Measurements from ENCODE around the gene MEGF11. TPM values are rescaled to one million over a fixed set of nuclear protein-coding genes. Genes with fewer than 3 reads are reported as not detected.
A peak's percentile ranks its signal among the peaks of the same experiment; 100 is the strongest.

Gene MEGF11
- total and polyA plus RNA-seq, 10 donors = 0.02 to 0.61 (median 0.23) TPM; not detected in 4

DNA sequence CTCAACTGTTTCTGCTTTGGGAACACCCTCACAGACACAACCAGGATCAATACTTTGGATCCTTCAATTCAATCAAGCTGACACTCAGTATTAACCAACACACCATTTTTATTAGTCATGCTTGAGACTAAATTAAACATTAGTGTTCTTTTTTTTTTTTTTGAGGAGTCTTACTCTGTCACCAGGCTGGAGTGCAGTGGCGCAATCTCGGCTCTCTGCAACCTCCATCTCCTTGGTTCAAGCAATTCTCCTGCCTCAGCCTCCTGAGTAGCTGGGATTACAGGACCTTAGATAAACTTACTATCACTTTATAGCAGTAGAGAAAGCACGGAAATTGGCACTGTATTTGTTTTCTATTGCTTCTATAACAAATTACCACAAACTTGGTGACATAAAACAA, 386.3 kb downstream of the MEGF11 start:
- Histone ChIP-seq H3K9me3 (no peaks in the 10 kb centered on the region), H3K4me1 (peaks cover 7 to 38% (median 25%) of the 10 kb centered on the region in 6 donors), H3K27ac (no peak overlapping the region), H3K4me3 (no peak overlapping the region), H3K36me3 (no peaks in the 10 kb centered on the region), H3K27me3 (replicated peaks in 1 of 7) (no peaks in the 10 kb centered on the region)
- intact Hi-C loops (cut with DNase I; ENCODE audit: low total_unique reads) = no loop called here
- DNase-seq = no peak
- no peak for TF ChIP-seq POLR2AphosphoS5 (IDR thresholded peaks at IDR 0.05)
- TF ChIP-seq, protein P1, sequence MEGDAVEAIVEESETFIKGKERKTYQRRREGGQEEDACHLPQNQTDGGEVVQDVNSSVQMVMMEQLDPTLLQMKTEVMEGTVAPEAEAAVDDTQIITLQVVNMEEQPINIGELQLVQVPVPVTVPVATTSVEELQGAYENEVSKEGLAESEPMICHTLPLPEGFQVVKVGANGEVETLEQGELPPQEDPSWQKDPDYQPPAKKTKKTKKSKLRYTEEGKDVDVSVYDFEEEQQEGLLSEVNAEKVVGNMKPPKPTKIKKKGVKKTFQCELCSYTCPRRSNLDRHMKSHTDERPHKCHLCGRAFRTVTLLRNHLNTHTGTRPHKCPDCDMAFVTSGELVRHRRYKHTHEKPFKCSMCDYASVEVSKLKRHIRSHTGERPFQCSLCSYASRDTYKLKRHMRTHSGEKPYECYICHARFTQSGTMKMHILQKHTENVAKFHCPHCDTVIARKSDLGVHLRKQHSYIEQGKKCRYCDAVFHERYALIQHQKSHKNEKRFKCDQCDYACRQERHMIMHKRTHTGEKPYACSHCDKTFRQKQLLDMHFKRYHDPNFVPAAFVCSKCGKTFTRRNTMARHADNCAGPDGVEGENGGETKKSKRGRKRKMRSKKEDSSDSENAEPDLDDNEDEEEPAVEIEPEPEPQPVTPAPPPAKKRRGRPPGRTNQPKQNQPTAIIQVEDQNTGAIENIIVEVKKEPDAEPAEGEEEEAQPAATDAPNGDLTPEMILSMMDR (IDR thresholded peaks at IDR 0.05 in 8 of 11, conservative IDR thresholded peaks at IDR 0.05 in 3 of 11) = no peak
- TF ChIP-seq POLR2A (IDR thresholded peaks at IDR 0.05) = no peak
- 88 to 96% (median 95%) methylated on average over 3 of the region's 3 CpGs for WGBS, 5 donors

DNA sequence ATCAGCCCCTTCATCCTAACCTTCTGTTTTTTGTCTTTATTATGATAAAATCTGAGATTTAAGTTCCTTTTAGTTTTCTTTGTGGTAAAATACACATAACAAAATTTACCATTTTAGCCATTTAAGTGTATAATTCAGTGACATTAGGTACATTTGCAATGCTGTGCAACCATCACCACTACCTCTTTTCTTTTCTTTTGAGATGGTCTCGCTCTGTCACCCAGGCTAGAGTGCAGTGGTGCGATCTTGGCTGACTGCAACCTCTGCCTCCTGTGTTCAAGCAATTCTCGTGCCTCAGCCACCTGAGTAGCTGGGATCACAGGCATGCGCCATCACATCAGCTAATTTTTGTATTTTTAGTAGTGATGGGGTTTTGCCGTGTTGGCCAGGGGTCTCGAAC, 390.4 kb downstream of the MEGF11 start:
- Histone ChIP-seq H3K27ac (no peak overlapping the region), H3K27me3 (replicated peaks in 1 of 7) (no peaks in the 10 kb centered on the region), H3K4me3 (no peak overlapping the region), H3K36me3 (no peaks in the 10 kb centered on the region), H3K4me1 (peaks cover 0 to 10% (median 1%) of the 10 kb centered on the region in 6 donors), H3K9me3 (no peaks in the 10 kb centered on the region)
- DNase-seq = no peak
- intact Hi-C loops (cut with DNase I; ENCODE audit: low total_unique reads) = no loop called here
- TF ChIP-seq, protein P1 (IDR thresholded peaks at IDR 0.05 in 8 of 11, conservative IDR thresholded peaks at IDR 0.05 in 3 of 11) = no peak
- TF ChIP-seq POLR2AphosphoS5 (IDR thresholded peaks at IDR 0.05) (no peak), POLR2A (IDR thresholded peaks at IDR 0.05) (no peak)
- WGBS, 5 donors = 81 to 90% (median 86%) methylated on average over 6 of the region's 6 CpGs

DNA sequence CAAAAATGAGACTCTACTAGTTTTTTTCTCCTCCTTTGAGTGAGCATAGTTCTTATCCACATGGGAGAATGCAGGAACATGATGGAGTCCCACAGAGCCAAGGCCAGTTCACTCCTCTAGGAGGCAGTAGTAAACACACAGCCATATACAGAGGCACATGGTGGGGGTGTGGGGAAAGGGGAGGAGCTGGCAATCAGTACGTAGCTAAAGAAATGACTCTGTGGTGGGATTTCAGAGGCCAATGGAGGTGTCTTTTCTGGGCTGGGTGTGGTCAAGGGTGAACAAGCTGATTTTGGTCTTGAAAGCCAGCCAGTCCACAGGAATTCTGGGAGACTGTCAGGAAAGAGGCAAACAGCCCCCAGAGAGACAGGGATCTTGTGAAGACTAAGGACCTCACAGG, 390.9 kb downstream of the MEGF11 start:
- Histone ChIP-seq H3K27ac (no peak overlapping the region), H3K4me3 (no peak overlapping the region), H3K4me1 (peaks cover 0 to 14% (median 5%) of the 10 kb centered on the region in 6 donors), H3K27me3 (replicated peaks in 1 of 7) (no peaks in the 10 kb centered on the region), H3K9me3 (no peaks in the 10 kb centered on the region), H3K36me3 (no peaks in the 10 kb centered on the region)
- intact Hi-C loops (cut with DNase I; ENCODE audit: low total_unique reads) = no loop called here
- no peak for DNase-seq
- WGBS, 5 donors = 0 to 14% (median 11%) methylated on average over 1 of the region's 1 CpG
- TF ChIP-seq, protein P1 (IDR thresholded peaks at IDR 0.05 in 8 of 11, conservative IDR thresholded peaks at IDR 0.05 in 3 of 11) = peak in 8 of 11 experiments; percentile 22 to 59 (median 44)
- TF ChIP-seq POLR2AphosphoS5 (IDR thresholded peaks at IDR 0.05) = no peak

DNA sequence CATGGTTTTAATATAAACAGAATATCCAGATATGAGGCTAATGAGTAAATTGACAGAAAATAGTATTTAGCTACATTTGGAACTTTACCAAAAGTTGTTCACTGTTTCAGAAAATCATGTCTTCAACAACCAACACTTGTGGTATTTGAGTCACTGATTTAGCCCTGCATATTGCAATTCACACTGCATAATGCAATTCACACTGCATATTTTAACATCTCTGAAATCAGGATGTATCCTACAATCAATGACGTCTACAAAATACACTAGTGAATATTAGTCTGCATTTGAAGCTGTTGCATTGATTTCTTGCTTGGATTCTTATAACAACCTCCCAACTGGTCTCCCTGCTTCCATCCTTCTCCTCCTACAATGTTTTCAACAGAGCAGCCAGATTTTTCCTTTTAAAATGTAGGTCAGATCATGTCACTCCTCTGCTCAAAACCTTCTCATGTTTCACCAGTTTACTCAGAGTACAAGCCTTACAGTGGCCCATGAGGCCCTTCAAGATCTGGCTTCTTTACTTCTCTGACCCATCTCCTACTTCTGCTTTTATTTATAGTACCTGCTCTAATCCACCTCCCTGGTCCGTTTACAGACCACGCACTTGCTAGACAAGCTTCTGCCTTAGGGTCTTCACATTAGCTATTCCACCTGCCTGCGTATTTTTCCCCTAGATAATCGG, 395.7 kb downstream of the MEGF11 start:
- intact Hi-C loops (cut with DNase I; ENCODE audit: low total_unique reads) = loop anchor here (10.0 kb wide), 1 partner anchor 223 kb away; no protein-coding TSS in a partner anchor
- no peaks in the 10 kb centered on the region for H3K9me3 ChIP-seq
- no peak overlapping the region for H3K27ac ChIP-seq
- DNase-seq = no peak
- peaks cover 0 to 20% (median 6%) of the 10 kb centered on the region in 6 donors for H3K4me1 ChIP-seq
- no peak for TF ChIP-seq POLR2A (IDR thresholded peaks at IDR 0.05)
- TF ChIP-seq POLR2AphosphoS5 (IDR thresholded peaks at IDR 0.05) = no peak
- TF ChIP-seq, protein P1 (IDR thresholded peaks at IDR 0.05 in 8 of 11, conservative IDR thresholded peaks at IDR 0.05 in 3 of 11) = no peak
- H3K27me3 ChIP-seq (replicated peaks in 1 of 7) = no peaks in the 10 kb centered on the region
- no peak overlapping the region for H3K4me3 ChIP-seq
- no peaks in the 10 kb centered on the region for H3K36me3 ChIP-seq
- WGBS, 5 donors = 59 to 74% (median 70%) methylated on average over 5 of the region's 5 CpGs
